CD4-positive, alpha-beta T cell treated with Interferon gamma for 1 hour (primary cell): ENCODE measurements around the gene ROR1.
"Not testable (repeated sequence)": the region's sequence is repeated elsewhere in the genome, so short reads cannot be mapped to it uniquely, and the experiment has no call there.

ENCODE experiments used
- DNase-seq: peaks from one replicate; pipeline ENCODE4 v3.0.0-alpha.2; 2020

Gene ROR1

GRCh38 chr1:64072089-64072793 lies 298.4 kb downstream of the ROR1 start:
- no peak for DNase-seq

GRCh38 chr1:64073705-64074104 lies 299.9 kb downstream of the ROR1 start:
- DNase-seq = no peak

GRCh38 chr1:64074767-64075166 lies 300.9 kb downstream of the ROR1 start:
- no peak for DNase-seq

GRCh38 chr1:64077281-64077940 lies 303.6 kb downstream of the ROR1 start:
- no peak for DNase-seq

- no peak for DNase-seq
Measured at GRCh38 chr1:64080941-64081562, 307.2 kb downstream of the ROR1 start.

- DNase-seq = no peak
Measured at GRCh38 chr1:64082459-64082858, 308.6 kb downstream of the ROR1 start.

GRCh38 chr1:64084451-64084850 lies 310.6 kb downstream of the ROR1 start:
- DNase-seq = no peak

GRCh38 chr1:64087768-64088167 lies 314.0 kb downstream of the ROR1 start:
- DNase-seq = no peak

- no peak for DNase-seq
Measured at GRCh38 chr1:64090436-64090835, 316.6 kb downstream of the ROR1 start.

GRCh38 chr1:64092851-64093371 lies 319.1 kb downstream of the ROR1 start:
- no peak for DNase-seq

GRCh38 chr1:64093941-64094340 lies 320.1 kb downstream of the ROR1 start:
- DNase-seq = no peak

- DNase-seq = no peak
Measured at GRCh38 chr1:64095832-64096231, 322.0 kb downstream of the ROR1 start.

GRCh38 chr1:64097859-64098258 lies 324.0 kb downstream of the ROR1 start:
- no peak for DNase-seq

- no peak for DNase-seq
Measured at GRCh38 chr1:64098436-64098835, 324.6 kb downstream of the ROR1 start.

GRCh38 chr1:64098846-64099582 lies 325.2 kb downstream of the ROR1 start:
- no peak for DNase-seq

GRCh38 chr1:64100791-64101190 lies 327.0 kb downstream of the ROR1 start:
- DNase-seq = no peak

GRCh38 chr1:64104585-64104984 lies 330.8 kb downstream of the ROR1 start:
- not testable (repeated sequence) for DNase-seq

GRCh38 chr1:64107118-64107519 lies 333.3 kb downstream of the ROR1 start:
- no peak for DNase-seq

- DNase-seq = no peak
Measured at GRCh38 chr1:64107632-64108031, 333.8 kb downstream of the ROR1 start.

GRCh38 chr1:64110924-64111777 lies 337.3 kb downstream of the ROR1 start:
- DNase-seq = no peak

GRCh38 chr1:64111787-64112186 lies 338.0 kb downstream of the ROR1 start:
- DNase-seq = no peak

GRCh38 chr1:64112281-64112680 lies 338.5 kb downstream of the ROR1 start:
- no peak for DNase-seq
